Activated naive CD4-positive, alpha-beta T cell treated with anti-CD3 and anti-CD28 coated beads for 36 hours (primary cell): ENCODE measurements around the gene NUCKS1. TPM values are rescaled to one million over a fixed set of nuclear protein-coding genes. Genes with fewer than 3 reads are reported as not detected.

Experiments
- CTCF ChIA-PET: fragments of 350-600 bp; sonication (Branson Sonifier 250); formaldehyde crosslinking; loops from one replicate; lab custom pipeline; 2021; ENCODE audit warnings: antibody characterized with exemption; lab: Charles Lee
- DNase-seq: peaks from one replicate; pipeline ENCODE4 v3.0.0-alpha.2; 2020
- H3K27ac Mint-ChIP-seq: one replicate; pipeline ENCODE4 v1.8.0; 2021; ENCODE audit warnings: mild to moderate bottlenecking, mixed read lengths
- H3K27me3 Mint-ChIP-seq: one replicate; pipeline ENCODE4 v1.8.0; 2021; ENCODE audit warnings: low read depth, mixed read lengths
- H3K36me3 Mint-ChIP-seq: one replicate; pipeline ENCODE4 v1.8.0; 2021; ENCODE audit warnings: low read depth, mixed read lengths
- H3K4me1 Mint-ChIP-seq: one replicate; pipeline ENCODE4 v1.8.0; 2021; ENCODE audit warnings: low read depth, mixed read lengths
- H3K4me3 Mint-ChIP-seq: one replicate; pipeline ENCODE4 v1.8.0; 2021; ENCODE audit warnings: mild to moderate bottlenecking, moderate library complexity, mixed read lengths
- H3K9me3 Mint-ChIP-seq: one replicate; pipeline ENCODE4 v1.8.0; 2021; ENCODE audit warnings: mixed read lengths
- intact Hi-C: fragments of 100-400 bp; cut with micrococcal nuclease; formaldehyde crosslinking; loops from one replicate; pipeline ENCODE4 v1.15.1; 2023
- total RNA-seq, 2 experiments: library from RNA; stranded (reverse); gene quantifications; one replicate each; pipeline ENCODE4 v1.2.3, GENCODE V29; 2021

The NUCKS1 gene
- total RNA-seq, 2 experiments from 2014 or later: 215 to 218 TPM

DNA sequence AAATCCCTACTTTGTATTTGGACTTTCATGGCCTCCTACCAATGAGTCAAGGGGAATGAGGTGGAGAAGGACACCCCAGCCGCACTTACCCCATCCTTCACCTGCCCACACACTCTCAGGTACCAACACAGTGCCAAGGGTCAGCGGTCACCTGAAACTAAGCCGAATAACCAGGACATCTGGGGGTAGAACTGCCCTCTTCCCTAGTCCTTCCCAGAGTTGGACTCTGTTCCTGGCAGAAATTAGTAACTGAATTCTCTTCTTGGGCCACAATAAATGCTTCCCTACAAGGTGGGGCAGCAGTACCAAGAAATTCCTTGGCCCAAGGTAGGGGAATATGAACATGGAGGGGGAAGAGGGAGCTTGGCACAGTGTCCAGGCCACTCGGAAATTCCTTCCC, 77.0 kb downstream of the NUCKS1 start:
- no peak overlapping the region for H3K27ac Mint-ChIP-seq
- no peak overlapping the region for H3K4me3 Mint-ChIP-seq
- no peaks in the 10 kb centered on the region for H3K4me1 Mint-ChIP-seq
- H3K9me3 Mint-ChIP-seq: no peaks in the 10 kb centered on the region
- peaks cover 17% of the 10 kb centered on the region for H3K27me3 Mint-ChIP-seq
- CTCF ChIA-PET: interaction anchor here (9.9 kb wide), 1 partner anchor 15 kb away, joined by 93 read pairs; no protein-coding TSS in a partner anchor
- no peak for DNase-seq
- intact Hi-C loops: no loop called here
- no peaks in the 10 kb centered on the region for H3K36me3 Mint-ChIP-seq

DNA sequence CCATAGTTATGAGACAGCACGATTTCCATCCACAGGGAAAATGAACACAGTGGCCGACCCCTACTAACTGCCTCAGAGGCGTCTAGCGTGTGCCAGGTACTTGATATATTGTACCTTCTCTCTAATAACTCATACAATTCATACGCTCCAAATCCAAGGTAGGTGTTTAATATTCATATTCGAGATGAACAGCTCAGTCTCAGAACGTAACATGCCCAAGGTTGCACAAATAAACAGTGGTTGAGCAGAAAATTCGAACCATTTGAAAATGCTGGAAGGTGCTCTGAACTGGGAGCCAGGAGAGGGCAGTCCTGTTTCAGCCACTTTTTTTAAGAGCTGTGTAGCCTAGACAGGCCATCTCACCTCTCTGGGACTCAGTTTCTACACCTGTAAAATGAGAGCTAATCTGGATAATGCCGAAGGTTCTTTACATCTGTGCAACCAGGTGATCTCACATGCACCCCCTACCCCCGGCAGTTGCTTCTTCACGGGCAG, 77.5 kb downstream of the NUCKS1 start:
- Mint-ChIP-seq H3K27ac (no peak overlapping the region), H3K4me1 (no peaks in the 10 kb centered on the region), H3K9me3 (no peaks in the 10 kb centered on the region), H3K36me3 (no peaks in the 10 kb centered on the region), H3K4me3 (no peak overlapping the region), H3K27me3 (peaks cover 18% of the 10 kb centered on the region)
- intact Hi-C loops: no loop called here
- no peak for DNase-seq
- CTCF ChIA-PET: interaction anchor here (9.9 kb wide), 1 partner anchor 15 kb away, joined by 93 read pairs; no protein-coding TSS in a partner anchor

DNA sequence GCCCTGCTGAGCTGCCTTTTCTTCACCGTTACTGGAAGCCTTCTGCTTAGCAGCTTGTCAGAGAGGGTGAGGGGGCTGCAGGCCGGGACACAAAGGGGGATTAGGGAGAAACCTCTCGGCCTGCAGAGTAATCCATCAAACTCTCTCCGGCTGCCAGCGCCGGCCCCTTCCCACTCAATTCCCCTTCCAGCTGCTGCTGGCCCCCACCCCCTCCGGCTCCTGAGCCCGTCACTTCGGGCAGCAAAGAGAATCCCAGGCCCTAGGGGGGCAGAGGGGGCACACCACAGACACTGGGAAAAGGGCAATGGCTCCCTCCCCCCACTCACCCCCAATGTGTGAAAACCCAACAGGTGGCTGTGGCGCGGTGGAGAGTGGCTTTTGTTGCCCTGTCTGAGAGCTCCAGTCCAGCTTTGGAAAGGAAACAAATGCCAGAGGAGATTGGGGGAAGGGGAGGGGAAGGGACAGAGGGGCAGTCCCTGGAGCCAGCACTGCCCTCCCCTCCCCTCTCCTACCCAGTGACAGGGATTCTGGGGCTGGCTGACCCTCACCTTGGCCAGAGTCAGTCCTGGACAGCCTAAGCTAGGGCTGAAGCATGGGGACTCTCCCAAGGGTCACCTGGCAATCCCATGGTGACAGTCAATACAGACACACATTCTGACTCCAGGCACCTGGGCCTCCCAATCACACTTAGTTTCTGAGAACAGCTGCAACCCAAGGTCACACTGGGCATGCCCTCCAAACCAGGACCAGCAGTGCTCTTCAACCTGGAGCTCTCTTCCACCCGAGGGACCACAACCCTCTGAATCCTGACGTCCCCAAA, 79.2 kb downstream of the NUCKS1 start:
- Mint-ChIP-seq H3K9me3 (no peaks in the 10 kb centered on the region), H3K27me3 (peaks cover 15% of the 10 kb centered on the region), H3K4me1 (no peaks in the 10 kb centered on the region), H3K4me3 (no peak overlapping the region), H3K27ac (no peak overlapping the region), H3K36me3 (no peaks in the 10 kb centered on the region)
- DNase-seq: no peak
- intact Hi-C loops: no loop called here
- CTCF ChIA-PET: interaction anchor here (0.9 to 1.6 kb wide), 3 partner anchors 12 to 111 kb away, joined by 3 to 20 read pairs (median 4); no protein-coding TSS in a partner anchor

DNA sequence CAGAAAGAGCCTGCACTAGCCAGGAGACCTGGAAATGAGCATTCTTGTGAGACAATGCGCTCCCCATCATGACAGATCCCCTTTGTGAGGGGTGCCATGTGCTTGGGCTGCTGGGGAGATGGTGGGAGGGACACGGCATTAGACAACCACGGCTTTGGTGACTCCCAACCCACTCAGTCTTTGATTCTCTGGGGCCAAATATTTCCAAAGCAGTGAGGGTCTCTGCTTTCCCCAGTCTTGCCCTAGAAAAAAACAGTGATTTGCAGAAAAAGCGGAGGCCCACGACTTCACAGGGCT, 79.9 kb downstream of the NUCKS1 start:
- intact Hi-C loops: no loop called here
- peaks cover 15% of the 10 kb centered on the region for H3K27me3 Mint-ChIP-seq
- no peak overlapping the region for H3K27ac Mint-ChIP-seq
- H3K4me1 Mint-ChIP-seq: no peaks in the 10 kb centered on the region
- no peak overlapping the region for H3K4me3 Mint-ChIP-seq
- CTCF ChIA-PET: interaction anchor here (1.1 to 1.6 kb wide), 2 partner anchors 11 to 41 kb away, joined by 3 to 20 read pairs; no protein-coding TSS in a partner anchor
- H3K9me3 Mint-ChIP-seq: no peaks in the 10 kb centered on the region
- no peaks in the 10 kb centered on the region for H3K36me3 Mint-ChIP-seq
- no peak for DNase-seq

DNA sequence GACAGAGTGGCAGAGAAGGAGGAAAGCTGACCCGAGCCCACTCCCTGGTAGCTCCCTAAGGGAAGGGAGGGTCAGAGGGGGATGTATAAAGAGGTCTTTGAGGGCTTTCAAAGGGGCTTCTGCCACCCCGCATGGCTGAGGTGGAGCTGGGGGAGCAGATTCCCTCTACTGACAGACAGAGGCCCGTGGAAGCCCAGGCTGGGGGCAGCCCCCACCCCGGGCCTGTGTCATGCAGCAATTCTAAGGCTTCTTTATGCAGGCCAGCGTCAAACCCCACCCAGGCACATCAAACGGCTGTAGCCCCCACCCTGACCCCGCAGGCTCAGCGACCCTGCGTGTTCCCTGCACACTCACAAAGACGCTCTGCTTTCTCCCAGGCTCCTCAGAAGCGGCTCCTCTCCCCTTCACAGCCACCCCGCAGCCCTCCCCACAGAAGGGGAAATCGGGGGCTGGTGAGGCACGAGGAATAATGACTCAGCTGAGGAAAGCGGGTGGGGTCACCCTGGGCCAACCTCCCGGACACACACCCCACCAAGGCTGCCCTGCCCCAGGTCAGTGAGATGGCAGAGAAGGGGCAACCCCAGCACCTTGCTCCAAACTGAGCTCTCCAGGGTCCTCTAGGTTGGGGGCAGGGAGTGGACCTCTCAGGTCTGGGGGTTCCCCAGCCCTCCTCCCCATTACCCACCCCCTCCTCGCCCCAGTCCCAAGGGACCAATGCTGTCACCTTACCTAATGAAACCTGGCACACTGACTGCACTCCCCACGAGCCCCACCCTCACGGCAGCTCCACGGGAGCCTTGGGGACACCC, 80.4 kb downstream of the NUCKS1 start:
- no peak for DNase-seq
- Mint-ChIP-seq H3K27me3 (peaks cover 15% of the 10 kb centered on the region), H3K9me3 (no peaks in the 10 kb centered on the region)

DNA sequence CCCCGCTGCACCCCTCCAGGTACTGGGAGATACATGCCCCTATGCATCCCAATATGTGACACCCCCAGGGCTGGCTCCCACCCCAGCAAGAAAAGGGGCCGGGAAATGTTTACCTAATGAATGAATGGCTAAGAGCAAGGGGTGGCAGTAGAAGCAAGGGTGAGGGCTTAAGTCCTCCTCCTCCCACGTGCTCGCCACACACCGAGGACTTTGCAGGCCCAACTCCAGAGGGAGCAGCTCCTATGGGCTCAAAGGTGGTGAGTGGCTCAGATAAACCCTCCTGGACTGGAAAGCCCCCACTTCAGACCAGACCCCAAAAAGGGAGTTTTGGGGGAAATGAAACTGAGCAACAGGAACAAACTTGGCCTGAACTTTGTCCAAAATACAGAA, 81.0 kb downstream of the NUCKS1 start:
- H3K27me3 Mint-ChIP-seq: peaks cover 15% of the 10 kb centered on the region
- CTCF ChIA-PET: interaction anchor here (0.6 to 3.5 kb wide), 5 partner anchors 10 to 922 kb away, joined by 3 to 20 read pairs (median 3); no protein-coding TSS in a partner anchor
- H3K36me3 Mint-ChIP-seq: no peaks in the 10 kb centered on the region
- H3K4me1 Mint-ChIP-seq: no peaks in the 10 kb centered on the region
- no peaks in the 10 kb centered on the region for H3K9me3 Mint-ChIP-seq
- no peak overlapping the region for H3K4me3 Mint-ChIP-seq
- DNase-seq: no peak
- intact Hi-C loops: no loop called here
- H3K27ac Mint-ChIP-seq: no peak overlapping the region

More for the DNA sequence above, 80.4 kb downstream of the NUCKS1 start:
- H3K4me3 Mint-ChIP-seq: no peak overlapping the region
- H3K36me3 Mint-ChIP-seq: no peaks in the 10 kb centered on the region
- CTCF ChIA-PET: interaction anchor here (0.6 to 3.5 kb wide), 5 partner anchors 11 to 922 kb away, joined by 3 to 20 read pairs (median 3); no protein-coding TSS in a partner anchor
- H3K27ac Mint-ChIP-seq: no peak overlapping the region
- no peaks in the 10 kb centered on the region for H3K4me1 Mint-ChIP-seq
- intact Hi-C loops: no loop called here

DNA sequence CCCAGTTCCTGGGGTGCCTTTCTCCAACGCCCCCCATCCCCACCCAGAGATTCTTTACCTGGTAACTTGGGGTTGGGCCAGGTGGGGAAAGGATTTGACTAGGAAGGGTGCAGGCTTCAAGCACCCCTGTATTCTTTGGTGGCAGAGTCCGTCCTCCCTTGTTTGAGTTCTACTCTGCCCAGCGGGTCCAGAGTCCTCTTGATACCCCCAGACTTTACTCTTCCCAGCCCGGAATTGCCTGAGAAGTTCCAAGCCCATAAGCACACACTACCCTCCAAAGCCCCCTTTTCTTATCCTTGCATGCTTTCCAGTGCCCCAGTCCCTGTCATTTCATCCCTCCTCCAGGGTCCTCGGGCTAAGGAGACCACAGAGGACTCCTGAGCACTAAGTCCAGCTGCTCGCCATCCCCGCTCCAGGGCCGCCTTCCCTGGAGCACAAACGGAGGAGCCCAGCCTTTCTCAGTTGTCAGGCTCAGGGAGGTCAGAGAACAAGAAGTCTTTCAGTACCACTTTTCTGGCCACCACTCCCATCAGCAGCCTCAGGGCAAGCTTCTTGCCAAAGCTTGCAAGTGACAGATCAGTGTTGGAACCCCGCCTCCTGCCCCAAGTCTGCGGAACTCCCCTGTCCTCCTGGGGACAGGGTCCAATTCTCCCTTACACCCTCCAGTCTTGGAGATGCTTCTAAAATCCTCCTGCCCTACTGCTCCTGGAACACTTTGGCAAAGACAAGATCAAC, 81.9 kb downstream of the NUCKS1 start:
- DNase-seq: no peak
- H3K36me3 Mint-ChIP-seq: no peaks in the 10 kb centered on the region
- no peak overlapping the region for H3K4me3 Mint-ChIP-seq
- H3K9me3 Mint-ChIP-seq: no peaks in the 10 kb centered on the region
- CTCF ChIA-PET: interaction anchor here (0.6 to 3.5 kb wide), 6 partner anchors 10 to 309 kb away, joined by 3 to 20 read pairs (median 3); no protein-coding TSS in a partner anchor
- no peak overlapping the region for H3K27ac Mint-ChIP-seq
- H3K27me3 Mint-ChIP-seq: peaks cover 15% of the 10 kb centered on the region
- intact Hi-C loops: no loop called here
- no peaks in the 10 kb centered on the region for H3K4me1 Mint-ChIP-seq

DNA sequence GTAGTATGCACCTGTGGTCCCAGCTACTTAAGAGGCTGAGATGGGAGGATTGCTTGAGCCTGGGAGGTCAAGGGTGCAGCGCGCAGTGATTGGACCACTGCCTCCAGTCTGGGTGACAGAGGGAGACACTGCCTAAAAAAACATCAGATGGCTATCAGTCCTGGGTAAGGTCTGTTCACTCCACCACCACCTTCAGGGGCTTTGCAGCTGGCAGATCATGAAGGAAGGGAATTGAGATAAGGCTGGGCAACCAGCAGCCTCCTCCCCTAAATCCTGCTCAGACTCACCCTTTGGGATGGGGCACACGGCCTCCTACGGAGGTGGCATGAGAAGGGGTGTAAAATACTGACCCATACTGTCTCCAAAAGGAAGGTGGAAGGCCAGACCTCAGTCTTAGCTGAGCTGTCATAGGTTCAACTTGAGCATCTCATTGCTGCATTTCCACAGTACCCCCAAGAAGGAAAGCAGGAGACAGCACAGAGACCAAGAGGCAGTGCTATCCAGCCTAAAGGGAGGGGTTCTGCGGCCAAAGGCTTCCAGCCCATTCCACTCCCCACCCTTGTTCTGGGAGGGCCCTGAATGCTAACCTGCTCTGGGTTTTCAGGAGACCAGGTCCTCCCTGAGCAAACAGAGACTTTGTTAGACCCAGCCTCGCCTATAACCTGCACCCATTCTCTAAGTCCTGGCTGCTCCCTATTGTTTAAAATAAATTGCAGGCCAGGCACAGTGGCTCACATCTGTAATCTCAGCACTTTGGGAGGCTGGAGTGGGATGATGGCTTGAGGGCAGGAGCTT, 83.4 kb downstream of the NUCKS1 start:
- no peak for DNase-seq
- Mint-ChIP-seq H3K27ac (no peak overlapping the region), H3K4me3 (no peak overlapping the region), H3K9me3 (no peaks in the 10 kb centered on the region), H3K27me3 (peaks cover 13% of the 10 kb centered on the region), H3K4me1 (no peaks in the 10 kb centered on the region), H3K36me3 (no peaks in the 10 kb centered on the region)
- CTCF ChIA-PET: interaction anchor here (0.5 to 3.5 kb wide), 6 partner anchors 8 to 248 kb away, joined by 3 to 20 read pairs (median 4); no protein-coding TSS in a partner anchor
- intact Hi-C loops: no loop called here

DNA sequence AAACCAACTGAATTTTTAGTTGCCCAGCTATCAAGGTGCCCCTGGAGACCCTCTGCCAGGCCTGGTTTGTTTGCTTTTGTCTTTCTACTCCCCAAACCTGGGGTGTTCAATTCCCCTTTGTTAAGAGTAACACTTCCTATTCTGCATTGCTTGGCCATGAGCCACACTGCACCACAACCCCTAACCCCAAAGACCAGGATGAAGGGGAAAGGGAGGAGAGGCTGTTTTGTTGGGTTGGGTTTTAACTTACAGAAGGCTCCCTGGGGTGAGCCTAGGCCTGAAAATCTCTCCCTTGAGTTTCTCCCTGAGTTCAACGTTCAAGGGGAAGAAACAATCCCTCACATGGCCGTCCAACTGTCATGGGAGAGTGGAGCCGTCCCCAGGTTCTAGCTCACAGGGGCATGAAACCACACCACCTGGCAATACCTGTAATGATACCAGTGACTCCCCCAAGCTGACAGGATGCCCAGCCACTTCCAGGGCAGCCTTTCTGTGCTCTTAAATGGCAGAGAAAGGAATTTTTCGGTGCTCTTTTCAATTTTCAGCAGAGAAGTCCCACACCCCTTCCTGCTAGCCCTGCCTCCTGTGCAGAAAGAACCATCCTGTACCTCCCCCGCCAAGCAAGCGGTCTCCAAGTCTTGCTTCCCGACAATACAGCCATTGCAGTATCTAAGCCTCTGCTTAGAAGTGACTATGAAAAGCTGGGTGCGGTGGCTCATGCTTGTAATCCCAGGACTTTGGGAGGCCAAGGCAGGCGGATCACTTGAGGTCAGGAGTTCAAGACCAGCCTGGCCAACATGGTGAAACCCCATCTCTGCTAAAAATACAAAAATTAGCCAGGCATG, 84.6 kb downstream of the NUCKS1 start:
- Mint-ChIP-seq H3K36me3 (no peaks in the 10 kb centered on the region), H3K4me1 (no peaks in the 10 kb centered on the region), H3K27me3 (peaks cover 13% of the 10 kb centered on the region), H3K4me3 (no peak overlapping the region), H3K9me3 (no peaks in the 10 kb centered on the region), H3K27ac (no peak overlapping the region)
- CTCF ChIA-PET: interaction anchor here (0.5 kb wide), 1 partner anchor 56 kb away, joined by 5 read pairs; no protein-coding TSS in a partner anchor
- intact Hi-C loops: no loop called here
- DNase-seq: no peak

DNA sequence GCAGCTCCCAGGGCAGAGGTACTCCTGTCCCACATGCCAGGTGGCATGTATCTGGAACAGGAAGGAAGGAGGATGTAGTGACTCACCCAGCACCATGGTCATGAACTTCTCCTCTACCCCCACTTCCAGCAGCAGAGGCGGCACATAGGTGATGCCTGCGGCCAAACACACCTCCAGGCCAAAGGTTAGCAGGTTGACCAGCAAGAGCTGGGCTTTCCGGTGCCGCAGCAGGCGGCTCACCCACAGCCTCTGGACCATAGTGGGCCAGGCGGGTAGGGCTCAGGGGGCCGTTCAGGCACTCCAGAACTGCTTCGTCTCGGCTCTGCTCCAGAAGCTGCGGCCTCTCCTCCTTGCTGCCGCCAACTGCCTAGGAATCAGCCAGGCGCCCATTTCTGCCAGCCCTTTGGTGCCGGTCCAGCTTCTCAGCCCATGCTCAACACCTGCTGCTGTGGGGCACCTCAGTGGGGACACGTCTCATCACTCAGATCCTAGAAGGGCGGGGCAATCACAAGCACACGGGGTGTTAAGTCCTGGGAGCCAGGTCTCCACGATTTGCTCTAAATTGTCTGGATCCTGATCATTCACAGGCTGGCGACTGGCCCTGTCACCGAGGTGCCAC, 85.5 kb downstream of the NUCKS1 start:
- CTCF ChIA-PET: interaction anchor here (1.0 kb wide), 1 partner anchor 303 kb away, joined by 4 read pairs; no protein-coding TSS in a partner anchor
- H3K9me3 Mint-ChIP-seq: no peaks in the 10 kb centered on the region
- H3K4me1 Mint-ChIP-seq: no peaks in the 10 kb centered on the region
- H3K4me3 Mint-ChIP-seq: no peak overlapping the region
- no peaks in the 10 kb centered on the region for H3K36me3 Mint-ChIP-seq
- H3K27ac Mint-ChIP-seq: no peak overlapping the region
- intact Hi-C loops: no loop called here
- H3K27me3 Mint-ChIP-seq: peaks cover 13% of the 10 kb centered on the region
- DNase-seq: no peak
